Natural killer cell (primary cell): ENCODE measurements around the gene TREM1. TPM values are rescaled to one million over a fixed set of nuclear protein-coding genes. Genes with fewer than 3 reads are reported as not detected.

Source experiments
- ATAC-seq, 3 donors: fragments of 150-1000 bp in 2 of 3; fragments of 200-7000 bp in 1 of 3; cut with Tn5 transposase; 1 replicate in 1 of 3; 2 replicates in 2 of 3; pipeline ENCODE4 v1.10.0; 2021; ENCODE audit warnings: mild to moderate bottlenecking in 2 of 3, moderate library complexity in 2 of 3
- DNase-seq, 2 donors: peaks; one replicate each; pipeline versions ENCODE4 v3.0.0 to v3.0.0-alpha.2; 2013 to 2021; ENCODE audit warnings: mixed read lengths in 1 of 2
- H3K27ac ChIP-seq: one replicate; pipeline ENCODE4 v1.5.1; 2013; ENCODE audit warnings: mild to moderate bottlenecking, low read length
- H3K27me3 ChIP-seq: one replicate; pipeline ENCODE4 v1.6.1; 2013; ENCODE audit warnings: low read length; ENCODE audit not compliant: control insufficient read depth, insufficient read depth
- H3K36me3 ChIP-seq: one replicate; pipeline ENCODE4 v1.6.1; 2013; ENCODE audit warnings: low read length; ENCODE audit not compliant: control insufficient read depth, insufficient read depth
- H3K4me1 ChIP-seq: one replicate; pipeline ENCODE4 v1.6.1; 2013; ENCODE audit warnings: low read length; ENCODE audit not compliant: control insufficient read depth, insufficient read depth
- H3K4me3 ChIP-seq: one replicate; pipeline ENCODE4 v1.5.1; 2013; ENCODE audit warnings: low read length
- H3K9me3 ChIP-seq: one replicate; pipeline ENCODE4 v1.6.1; 2013; ENCODE audit warnings: low read length; ENCODE audit not compliant: control insufficient read depth, insufficient read depth
- H3K27ac Mint-ChIP-seq, 2 donors: one replicate each; pipeline ENCODE4 v1.8.0; 2022; ENCODE audit warnings: mild to moderate bottlenecking in 2 of 2, mixed read lengths in 2 of 2, moderate library complexity in 1 of 2
- H3K27me3 Mint-ChIP-seq, 2 donors: one replicate each; pipeline ENCODE4 v1.8.0; 2022; ENCODE audit warnings: low read depth in 2 of 2, mixed read lengths in 2 of 2
- H3K36me3 Mint-ChIP-seq: one replicate; pipeline ENCODE4 v1.8.0; 2022; ENCODE audit warnings: mixed read lengths
- H3K4me1 Mint-ChIP-seq, 2 donors: one replicate each; pipeline ENCODE4 v1.8.0; 2022; ENCODE audit warnings: mixed read lengths in 2 of 2
- H3K4me3 Mint-ChIP-seq: one replicate; pipeline ENCODE4 v1.8.0; 2022; ENCODE audit warnings: mild to moderate bottlenecking, moderate library complexity, mixed read lengths
- H3K9me3 Mint-ChIP-seq, 2 donors: one replicate each; pipeline ENCODE4 v1.8.0; 2022; ENCODE audit warnings: mixed read lengths in 2 of 2
- CTCF ChIP-seq: fragments of 200-600 bp; IDR thresholded peaks from one replicate; pipeline ENCODE4 v1.8.0; 2022; ENCODE audit warnings: antibody characterized with exemption
- WGBS: methylation state at CpG from one replicate; pipeline ENCODE4 v1.1.7; 2013; ENCODE audit warnings: missing lambda C conversion rate; ENCODE audit not compliant: insufficient coverage; 5-methylcytosine and 5-hydroxymethylcytosine counted together
- intact Hi-C: fragments of 100-400 bp; cut with micrococcal nuclease; formaldehyde crosslinking; loops from one replicate; pipeline ENCODE4 v1.14.2; 2022
- total RNA-seq, 4 donors: library from RNA; stranded (reverse); fragments of 120-200 nt in 1 of 4; gene quantifications; one replicate each; pipeline versions ENCODE4 v1.2.3 to v1.2.4, GENCODE V29; 2013 to 2022

The TREM1 gene
- total RNA-seq, 3 donors from 2014 or later (not counting 1 experiment from before 2014, with no cell fraction given) = 9.5 to 44.2 (median 9.8) TPM

DNA sequence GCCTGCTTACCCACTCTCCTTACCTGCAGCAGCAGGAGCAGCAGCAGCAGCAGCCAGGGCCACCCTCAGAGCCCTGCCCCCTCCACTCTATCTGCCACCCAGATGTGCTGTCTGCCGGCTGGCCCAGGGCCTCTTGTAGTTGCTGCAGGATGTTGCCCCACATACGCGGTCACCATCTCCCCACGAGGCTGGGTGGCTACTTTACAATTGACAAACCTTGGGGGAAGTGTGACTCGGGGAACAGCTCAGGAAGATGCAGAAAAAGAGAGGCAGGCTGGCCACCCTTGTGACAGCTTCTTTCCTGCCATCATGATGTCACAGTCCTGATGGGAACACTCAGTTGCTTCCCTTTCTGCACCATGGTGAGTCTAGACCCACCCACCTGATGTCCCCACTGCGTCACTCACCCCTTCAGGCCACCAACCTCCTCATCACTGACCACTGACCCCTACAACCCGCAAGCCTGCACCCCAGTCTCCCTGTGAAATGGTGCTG is 14.5 kb downstream of the TREM1 start:
- Mint-ChIP-seq H3K4me3 (peak overlapping the region; percentile 29), H3K4me1 (peaks cover 14 to 26% of the 10 kb centered on the region in 2 donors), H3K27me3 (no peaks in the 10 kb centered on the region), H3K36me3 (no peaks in the 10 kb centered on the region), H3K27ac (peak overlapping the region; percentile 47 to 87), H3K9me3 (no peaks in the 10 kb centered on the region)
- 47% methylated on average over 7 of the region's 7 CpGs for WGBS
- no peak overlapping the region for H3K4me3 ChIP-seq
- ATAC-seq (peak; percentile 82 to 86 (median 83)), DNase-seq (no peak)
- no peaks in the 10 kb centered on the region for H3K27me3 ChIP-seq
- intact Hi-C loops = no loop called here
- H3K27ac ChIP-seq = no peak overlapping the region
- no peaks in the 10 kb centered on the region for H3K36me3 ChIP-seq
- H3K4me1 ChIP-seq = peaks cover 15% of the 10 kb centered on the region
- TF ChIP-seq CTCF = no peak
- H3K9me3 ChIP-seq = no peaks in the 10 kb centered on the region

GRCh38 chr6:41269716-41270115 is 16.8 kb downstream of the TREM1 start:
- Histone ChIP-seq H3K9me3 (no peaks in the 10 kb centered on the region), H3K4me3 (no peak overlapping the region), H3K36me3 (no peaks in the 10 kb centered on the region), H3K27me3 (no peaks in the 10 kb centered on the region), H3K4me1 (peaks cover 12% of the 10 kb centered on the region), H3K27ac (no peak overlapping the region)
- ATAC-seq (no peak), DNase-seq (no peak)
- Mint-ChIP-seq H3K9me3 (no peaks in the 10 kb centered on the region), H3K4me1 (peaks cover 14 to 26% of the 10 kb centered on the region in 2 donors), H3K4me3 (no peak overlapping the region), H3K36me3 (no peaks in the 10 kb centered on the region), H3K27ac (no peak overlapping the region), H3K27me3 (peaks cover 0 to 4% of the 10 kb centered on the region in 2 donors)
- TF ChIP-seq CTCF = no peak
- intact Hi-C loops = no loop called here
- WGBS = 96% methylated on average over 4 of the region's 4 CpGs

- Mint-ChIP-seq H3K9me3 (no peaks in the 10 kb centered on the region), H3K36me3 (no peaks in the 10 kb centered on the region), H3K27me3 (peaks cover 0 to 6% of the 10 kb centered on the region in 2 donors), H3K4me1 (peaks cover 14 to 26% of the 10 kb centered on the region in 2 donors), H3K27ac (no peak overlapping the region), H3K4me3 (no peak overlapping the region)
- Histone ChIP-seq H3K27ac (no peak overlapping the region), H3K4me3 (no peak overlapping the region), H3K4me1 (peaks cover 12% of the 10 kb centered on the region), H3K27me3 (no peaks in the 10 kb centered on the region), H3K9me3 (no peaks in the 10 kb centered on the region), H3K36me3 (no peaks in the 10 kb centered on the region)
- no peak for ATAC-seq
- no peak for DNase-seq
- WGBS = 100% methylated on average over 2 of the region's 2 CpGs
- intact Hi-C loops = no loop called here
- TF ChIP-seq CTCF = no peak
Measured at GRCh38 chr6:41269166-41269565, 17.3 kb downstream of the TREM1 start.

DNA sequence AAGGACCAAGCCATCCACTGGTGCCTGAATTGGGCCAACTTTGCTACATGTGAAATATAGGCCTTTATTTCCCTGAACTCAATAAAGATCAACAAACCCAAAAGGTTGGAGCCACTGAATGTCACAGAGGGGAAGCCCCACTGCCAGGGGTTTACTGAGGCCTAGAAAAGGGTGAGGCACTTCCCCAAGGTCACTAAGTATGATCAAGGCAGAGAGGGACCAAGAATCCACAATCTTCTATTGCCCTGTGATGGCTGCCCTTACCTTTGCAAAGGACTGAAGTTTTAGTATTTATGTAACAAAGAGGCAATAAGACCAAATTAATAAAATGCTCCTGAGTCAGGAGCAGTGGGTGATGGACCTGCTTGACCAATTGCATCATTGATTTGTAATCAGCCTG is 18.0 kb downstream of the TREM1 start:
- H3K4me1 Mint-ChIP-seq = peaks cover 14 to 26% of the 10 kb centered on the region in 2 donors
- H3K27ac Mint-ChIP-seq = no peak overlapping the region
- Histone ChIP-seq H3K27me3 (no peaks in the 10 kb centered on the region), H3K4me1 (peaks cover 12% of the 10 kb centered on the region), H3K36me3 (no peaks in the 10 kb centered on the region), H3K4me3 (no peak overlapping the region), H3K9me3 (no peaks in the 10 kb centered on the region), H3K27ac (no peak overlapping the region)
- peaks cover under 1% of the 10 kb centered on the region for H3K36me3 Mint-ChIP-seq
- peaks cover 0 to 6% of the 10 kb centered on the region in 2 donors for H3K27me3 Mint-ChIP-seq
- no peak for TF ChIP-seq CTCF
- peaks cover 0 to 2% of the 10 kb centered on the region in 2 donors for H3K9me3 Mint-ChIP-seq
- no peak overlapping the region for H3K4me3 Mint-ChIP-seq
- DNase-seq (no peak), ATAC-seq (no peak)
- intact Hi-C loops = no loop called here
